RWPE1 (cell line): ENCODE data around the gene XAGE2.
A peak's percentile ranks its signal among the peaks of the same experiment; 100 is the strongest.
"Not testable (repeated sequence)": the region's sequence is repeated elsewhere in the genome, so short reads cannot be mapped to it uniquely, and the experiment has no call there.

Source experiments
- CTCF ChIA-PET: fragments of 350-600 bp; sonication (Branson Sonifier 250); formaldehyde crosslinking; extraction: SDS; loops from one replicate; lab custom pipeline; 2021; lab: Yijun Ruan, JAX
- POLR2A ChIA-PET: fragments of 400-600 bp; formaldehyde crosslinking; extraction: SDS; loops from one replicate; lab custom pipeline; 2020; ENCODE audit warnings: antibody characterized with exemption; ENCODE audit not compliant: low non-redundant PET; lab: Yijun Ruan, JAX
- DNase-seq: peaks from one replicate; pipeline ENCODE4 v3.0.0; 2012; ENCODE audit warnings: low spot score
- H3K27ac ChIP-seq: fragments of 450-650 bp; 2 replicates; pipeline ENCODE4 v1.5.1; 2017
- TF ChIP-seq, protein P1 (sequence below): fragments of 450-650 bp; conservative IDR thresholded peaks from 2 replicates; pipeline ENCODE4 v1.5.1; 2017; ENCODE audit warnings: low read depth, mild to moderate bottlenecking

XAGE2 gene, protein sequence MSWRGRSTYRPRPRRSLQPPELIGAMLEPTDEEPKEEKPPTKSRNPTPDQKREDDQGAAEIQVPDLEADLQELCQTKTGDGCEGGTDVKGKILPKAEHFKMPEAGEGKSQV

DNA sequence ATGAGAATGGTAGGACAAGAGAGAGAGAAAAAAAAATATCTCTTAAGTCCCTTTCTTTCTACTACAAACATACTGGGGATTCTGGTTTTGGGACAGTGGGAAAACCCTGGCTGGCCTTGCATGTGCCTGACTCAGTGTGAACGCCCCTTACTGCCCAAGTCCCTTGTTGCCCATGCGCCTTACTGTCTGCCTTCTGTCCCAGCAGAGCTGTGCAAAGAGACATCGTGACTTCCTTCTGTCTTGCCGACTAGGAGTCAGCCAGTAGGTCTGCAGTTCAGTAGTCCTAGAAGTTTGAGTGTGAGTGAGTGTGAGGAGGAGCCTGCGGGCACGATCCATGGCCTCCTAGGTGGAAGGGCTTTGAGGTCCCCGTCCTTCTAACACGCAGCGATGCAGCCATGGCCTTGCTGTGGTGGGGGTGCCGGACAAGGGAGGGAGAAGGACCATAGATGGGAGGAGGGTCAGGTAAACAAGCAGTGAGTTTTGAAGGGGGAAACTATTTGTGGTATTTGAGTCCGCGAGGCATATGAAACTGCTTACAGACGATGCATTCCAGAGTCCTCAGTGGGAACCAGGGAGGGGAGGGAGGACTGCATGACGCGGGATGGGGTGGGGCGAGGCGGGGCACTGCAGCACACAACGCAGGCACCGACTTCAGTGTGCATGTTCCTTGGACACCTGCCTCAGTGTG lies at the start of gene XAGE2:
Gene XAGE2, plus strand, starts transcription at position 654 of the 688 bp plus-strand sequence. CDS start 994 bp downstream, outside the sequence.
- TF ChIP-seq, protein P1, sequence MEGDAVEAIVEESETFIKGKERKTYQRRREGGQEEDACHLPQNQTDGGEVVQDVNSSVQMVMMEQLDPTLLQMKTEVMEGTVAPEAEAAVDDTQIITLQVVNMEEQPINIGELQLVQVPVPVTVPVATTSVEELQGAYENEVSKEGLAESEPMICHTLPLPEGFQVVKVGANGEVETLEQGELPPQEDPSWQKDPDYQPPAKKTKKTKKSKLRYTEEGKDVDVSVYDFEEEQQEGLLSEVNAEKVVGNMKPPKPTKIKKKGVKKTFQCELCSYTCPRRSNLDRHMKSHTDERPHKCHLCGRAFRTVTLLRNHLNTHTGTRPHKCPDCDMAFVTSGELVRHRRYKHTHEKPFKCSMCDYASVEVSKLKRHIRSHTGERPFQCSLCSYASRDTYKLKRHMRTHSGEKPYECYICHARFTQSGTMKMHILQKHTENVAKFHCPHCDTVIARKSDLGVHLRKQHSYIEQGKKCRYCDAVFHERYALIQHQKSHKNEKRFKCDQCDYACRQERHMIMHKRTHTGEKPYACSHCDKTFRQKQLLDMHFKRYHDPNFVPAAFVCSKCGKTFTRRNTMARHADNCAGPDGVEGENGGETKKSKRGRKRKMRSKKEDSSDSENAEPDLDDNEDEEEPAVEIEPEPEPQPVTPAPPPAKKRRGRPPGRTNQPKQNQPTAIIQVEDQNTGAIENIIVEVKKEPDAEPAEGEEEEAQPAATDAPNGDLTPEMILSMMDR: no peak
- POLR2A ChIA-PET: no interaction called here
- DNase-seq: no peak
- no peak within 1 kb of the TSS for H3K27ac ChIP-seq
- CTCF ChIA-PET: no interaction called here

DNA sequence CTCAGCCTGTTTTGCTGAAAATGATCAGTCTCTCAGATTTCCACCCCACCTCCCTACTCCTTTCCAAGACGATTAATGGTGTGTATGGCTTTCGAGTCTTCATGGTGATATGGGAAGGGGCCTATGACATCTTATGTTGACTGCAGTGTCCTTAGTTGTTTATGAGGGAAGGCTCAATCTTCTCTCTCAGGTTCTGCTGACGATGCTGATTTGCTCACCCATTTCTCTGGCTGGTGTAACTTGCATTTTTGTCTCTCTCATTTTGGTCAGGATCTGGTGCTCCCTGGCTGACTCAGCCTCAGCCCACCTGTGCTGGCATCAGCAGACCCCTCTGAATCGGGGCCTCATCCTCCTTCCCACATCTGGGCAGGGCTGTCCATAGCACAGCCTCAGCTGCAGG lies 31.4 kb upstream of the XAGE2 start:
- CTCF ChIA-PET: no interaction called here
- TF ChIP-seq, protein P1: no peak
- no peak overlapping the region for H3K27ac ChIP-seq
- POLR2A ChIA-PET: no interaction called here
- DNase-seq: no peak

DNA sequence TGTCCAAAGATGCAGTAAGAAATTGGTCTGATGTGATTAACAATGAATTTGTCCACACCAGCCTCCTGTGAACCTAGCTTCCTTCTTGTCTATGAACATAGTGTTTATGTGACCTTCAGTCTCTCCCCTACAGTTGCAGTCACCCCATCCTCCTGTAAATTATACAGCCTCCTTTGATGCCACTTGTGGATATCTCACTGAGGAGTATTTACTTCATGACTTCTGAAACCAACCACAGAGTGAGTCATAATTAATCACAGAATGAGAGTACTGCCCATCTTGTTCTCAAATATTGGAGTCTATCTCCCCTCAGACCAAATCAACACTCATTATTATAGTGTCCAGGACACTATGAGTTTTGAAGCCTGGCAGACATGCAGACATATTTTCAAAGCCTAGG lies 27.3 kb upstream of the XAGE2 start:
- CTCF ChIA-PET: interaction anchor here (0.5 kb wide), 1 partner anchor 1701 kb away, joined by 3 read pairs; no protein-coding TSS in a partner anchor
- POLR2A ChIA-PET: no interaction called here
- TF ChIP-seq, protein P1: no peak
- DNase-seq: no peak
- no peak overlapping the region for H3K27ac ChIP-seq

DNA sequence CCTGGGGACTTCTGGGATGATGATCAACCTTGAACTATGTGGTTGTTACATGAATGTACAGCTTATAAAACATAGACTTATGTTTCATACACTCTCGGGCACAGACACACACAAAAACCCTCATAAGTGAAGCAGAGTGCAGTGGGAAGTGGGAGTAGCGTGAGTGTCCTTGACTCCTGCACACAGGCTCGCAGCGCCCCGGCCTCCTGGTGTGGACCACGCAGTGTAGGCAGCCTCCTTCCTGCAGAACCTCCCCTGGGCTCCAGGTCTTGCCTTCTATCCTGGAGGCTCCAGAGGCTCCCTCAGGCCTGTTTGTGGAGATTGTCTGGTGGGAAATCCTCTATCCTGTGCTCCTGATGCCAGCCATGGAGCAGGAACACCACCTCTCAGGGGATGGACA lies 25.7 kb upstream of the XAGE2 start:
- H3K27ac ChIP-seq, CTCF ChIA-PET, POLR2A ChIA-PET, DNase-seq: not testable (repeated sequence)

DNA sequence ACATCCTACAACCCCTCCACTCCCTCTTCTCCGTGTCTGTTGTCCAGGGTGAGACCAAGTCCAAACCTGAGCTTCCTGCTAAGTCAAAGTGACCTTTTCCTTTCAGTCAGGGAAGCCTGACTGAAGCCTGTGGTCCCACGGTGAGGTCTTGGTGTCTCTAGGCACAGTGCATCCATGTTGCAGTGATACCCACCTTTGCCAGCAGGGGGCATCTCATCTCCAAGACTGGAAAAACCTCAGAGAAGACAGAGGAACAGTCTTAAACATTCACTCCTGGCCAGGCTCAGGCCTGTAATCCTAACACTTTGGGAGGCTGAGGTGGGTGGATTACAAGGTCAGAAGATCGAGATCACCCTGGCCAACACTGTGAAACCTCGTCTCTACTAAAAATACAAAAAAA lies 23.4 kb upstream of the XAGE2 start:
- DNase-seq, H3K27ac ChIP-seq, POLR2A ChIA-PET, CTCF ChIA-PET: not testable (repeated sequence)

DNA sequence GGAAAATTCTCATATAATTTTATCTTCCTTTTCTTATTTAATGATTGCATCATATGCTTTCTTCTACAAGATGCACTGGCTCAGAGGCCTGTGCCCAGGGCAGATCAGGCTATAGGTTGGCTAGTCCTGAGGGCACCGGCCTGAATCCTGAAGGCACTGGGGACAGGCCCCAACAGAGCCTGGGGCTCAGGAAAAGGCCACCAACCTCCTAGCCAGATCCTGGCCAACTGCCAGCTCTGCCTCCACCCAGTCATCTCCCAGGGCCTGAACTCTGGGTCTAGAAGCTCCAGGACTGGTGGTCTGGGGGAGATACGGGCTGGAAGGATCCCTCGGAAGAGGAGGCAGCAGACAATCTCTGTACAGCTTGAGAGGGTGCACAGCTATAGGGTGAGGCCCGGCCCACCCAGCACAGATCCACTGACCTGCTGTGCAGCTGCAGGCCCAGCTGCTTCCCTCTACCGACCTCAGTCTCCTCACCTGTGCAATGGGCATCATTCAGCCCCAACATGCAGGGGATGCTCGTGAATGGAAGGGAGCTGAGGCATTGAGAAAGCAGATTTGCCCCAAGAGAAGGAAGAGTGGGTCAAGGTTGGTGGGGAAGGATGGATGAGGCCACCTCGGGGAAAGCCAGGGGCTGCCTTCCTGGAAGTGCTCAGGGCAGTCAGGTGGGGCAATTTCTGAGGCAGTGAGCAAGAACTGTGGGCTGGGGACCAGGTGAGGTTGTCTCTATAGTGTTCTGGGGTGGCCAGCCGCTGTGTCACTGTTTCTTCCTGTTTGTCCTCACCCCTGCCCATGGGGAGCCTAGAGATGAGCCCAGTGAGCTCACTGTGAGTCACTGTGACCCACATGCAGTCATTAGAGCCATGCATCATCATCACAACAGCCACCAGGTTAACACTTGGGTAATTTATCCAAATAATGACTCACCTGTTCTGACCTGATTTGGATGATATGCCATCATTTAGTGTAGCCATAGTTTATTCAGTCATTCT lies 22.4 kb upstream of the XAGE2 start:
- ChIA-PET POLR2A (no interaction called here), CTCF (no interaction called here)
- TF ChIP-seq, protein P1: no peak
- H3K27ac ChIP-seq: no peak overlapping the region
- peak; percentile 10 for DNase-seq

DNA sequence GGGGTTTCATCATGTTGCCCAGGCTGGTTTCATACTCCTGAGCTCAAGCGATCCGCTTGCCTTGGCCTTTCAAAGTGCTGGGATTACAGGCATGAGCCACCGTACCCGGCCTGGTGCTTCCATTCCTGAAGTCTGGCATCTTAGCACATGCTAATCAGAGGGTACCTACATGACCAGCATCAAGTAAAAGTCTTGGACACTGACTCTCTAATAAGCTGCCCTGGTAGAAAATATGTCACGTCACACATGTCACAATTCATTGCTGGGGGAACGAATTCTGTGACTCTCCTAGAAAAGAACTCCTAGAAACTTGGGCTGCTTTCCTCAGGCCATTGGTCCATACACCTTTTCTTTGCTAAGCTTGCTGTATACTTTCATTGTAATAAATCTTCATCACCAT lies 19.1 kb upstream of the XAGE2 start:
- ChIA-PET POLR2A (no interaction called here), CTCF (interaction anchor here (0.5 to 0.6 kb wide), 2 partner anchors 514 to 1446 kb away, joined by 3 read pairs; no protein-coding TSS in a partner anchor)
- no peak overlapping the region for H3K27ac ChIP-seq
- TF ChIP-seq, protein P1: no peak
- DNase-seq: no peak
